SK-N-MC (cell line): ENCODE results near the gene ANKRD66.
A peak's percentile ranks its signal among the peaks of the same experiment; 100 is the strongest.
"Not testable (repeated sequence)": the region's sequence is repeated elsewhere in the genome, so short reads cannot be mapped to it uniquely, and the experiment has no call there.

Experiments used
- DNase-seq: peaks from one replicate; pipeline ENCODE4 v3.0.0-alpha.2; 2011; ENCODE audit warnings: low read depth, low spot score
- H3K27ac ChIP-seq: fragments of 200-600 bp; sonication (generic); 2 replicates; pipeline ENCODE4 v1.5.1; 2016; ENCODE audit warnings: mixed run types
- H3K36me3 ChIP-seq: fragments of 200-600 bp; sonication (generic); 2 replicates; pipeline ENCODE4 v1.6.1; 2017; ENCODE audit warnings: antibody characterized with exemption, low read length, mixed read lengths; ENCODE audit not compliant: insufficient read depth
- H3K4me3 ChIP-seq: fragments of 200-600 bp; sonication (generic); 2 replicates; pipeline ENCODE4 v1.5.1; 2016
- H3K9ac ChIP-seq: fragments of 200-600 bp; sonication (generic); 2 replicates; pipeline ENCODE4 v1.8.0; 2017; ENCODE audit warnings: mixed run types, mixed read lengths; ENCODE audit not compliant: insufficient read length
- H3K9me3 ChIP-seq: fragments of 200-600 bp; sonication (generic); 2 replicates; pipeline ENCODE4 v1.6.1; 2017; ENCODE audit warnings: low read depth, mild to moderate bottlenecking, antibody characterized with exemption, low read length, moderate library complexity, mixed read lengths
- EZH2 ChIP-seq: fragments of 200-600 bp; sonication (generic); IDR thresholded peaks from one replicate; pipeline ENCODE4 v1.6.1; 2017; ENCODE audit warnings: antibody characterized with exemption
- FOXP2 ChIP-seq: optimal IDR thresholded peaks from 2 replicates; pipeline ENCODE3; 2011; ENCODE audit warnings: mild to moderate bottlenecking, moderate library complexity; ENCODE audit not compliant: insufficient read depth; ENCODE audit errors: extremely low read length, control extremely low read depth
- POLR2AphosphoS5 ChIP-seq: IDR thresholded peaks from 2 replicates; pipeline ENCODE4 v1.6.1; 2012; ENCODE audit warnings: mild to moderate bottlenecking, low read depth, low read length, borderline replicate concordance

The ANKRD66 gene

DNA sequence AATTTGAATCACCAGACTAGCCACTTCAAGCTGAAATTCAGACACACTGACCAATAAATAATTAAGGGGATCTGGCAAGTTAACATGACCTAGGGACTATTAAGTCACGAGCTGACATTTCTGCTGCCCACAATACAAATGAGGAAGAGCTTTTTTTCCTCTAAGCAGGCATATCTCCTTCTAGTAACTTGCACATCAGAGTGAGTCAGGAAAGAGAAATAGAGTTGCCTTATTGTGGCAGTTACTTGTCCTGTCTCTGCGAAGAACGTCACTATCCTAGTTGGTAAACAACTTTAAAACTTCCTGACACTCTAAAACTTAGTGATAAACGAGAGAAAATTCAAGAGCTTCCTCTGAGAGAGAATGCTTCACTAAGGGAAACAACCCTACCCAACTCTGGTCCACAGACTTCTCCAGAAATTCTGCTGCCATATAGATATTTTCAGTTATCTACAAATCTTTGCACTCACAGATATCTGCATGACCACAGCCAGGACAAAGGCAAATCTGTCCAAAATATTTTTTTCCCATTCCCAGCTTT, 15.7 kb upstream of the ANKRD66 start:
- Histone ChIP-seq H3K9me3 (no peaks in the 10 kb centered on the region), H3K27ac (no peak overlapping the region), H3K36me3 (no peaks in the 10 kb centered on the region), H3K4me3 (no peak overlapping the region), H3K9ac (no peak overlapping the region)
- no peak for DNase-seq
- TF ChIP-seq EZH2 (no peak), FOXP2 (no peak), POLR2AphosphoS5 (no peak)

DNA sequence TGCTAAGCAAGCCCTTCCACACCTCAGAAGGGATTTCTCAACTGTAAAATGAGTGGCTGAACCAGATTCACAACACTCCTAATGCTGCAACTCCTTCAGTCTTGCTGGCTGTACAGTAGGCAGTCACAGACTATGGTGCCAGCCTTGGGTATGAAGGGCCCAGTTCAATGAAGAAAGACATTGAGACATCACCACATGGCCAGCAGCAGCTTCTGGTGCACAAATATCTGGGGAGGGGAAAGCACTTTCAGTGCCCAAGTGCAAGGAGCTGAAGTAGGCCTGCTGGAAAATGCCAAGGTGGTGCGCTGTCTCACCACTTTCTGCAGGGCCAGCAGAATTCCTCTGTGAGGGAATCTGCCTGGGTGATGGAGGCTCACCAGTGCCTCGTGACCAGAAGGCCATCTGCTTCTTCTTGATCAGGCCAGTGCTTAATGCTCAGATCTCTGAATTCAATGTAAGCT, 13.4 kb upstream of the ANKRD66 start:
- H3K27ac ChIP-seq = no peak overlapping the region
- TF ChIP-seq EZH2 (no peak), FOXP2 (no peak), POLR2AphosphoS5 (no peak)
- no peak overlapping the region for H3K9ac ChIP-seq
- DNase-seq = no peak
- H3K9me3 ChIP-seq = no peaks in the 10 kb centered on the region
- H3K4me3 ChIP-seq = no peak overlapping the region
- no peaks in the 10 kb centered on the region for H3K36me3 ChIP-seq

DNA sequence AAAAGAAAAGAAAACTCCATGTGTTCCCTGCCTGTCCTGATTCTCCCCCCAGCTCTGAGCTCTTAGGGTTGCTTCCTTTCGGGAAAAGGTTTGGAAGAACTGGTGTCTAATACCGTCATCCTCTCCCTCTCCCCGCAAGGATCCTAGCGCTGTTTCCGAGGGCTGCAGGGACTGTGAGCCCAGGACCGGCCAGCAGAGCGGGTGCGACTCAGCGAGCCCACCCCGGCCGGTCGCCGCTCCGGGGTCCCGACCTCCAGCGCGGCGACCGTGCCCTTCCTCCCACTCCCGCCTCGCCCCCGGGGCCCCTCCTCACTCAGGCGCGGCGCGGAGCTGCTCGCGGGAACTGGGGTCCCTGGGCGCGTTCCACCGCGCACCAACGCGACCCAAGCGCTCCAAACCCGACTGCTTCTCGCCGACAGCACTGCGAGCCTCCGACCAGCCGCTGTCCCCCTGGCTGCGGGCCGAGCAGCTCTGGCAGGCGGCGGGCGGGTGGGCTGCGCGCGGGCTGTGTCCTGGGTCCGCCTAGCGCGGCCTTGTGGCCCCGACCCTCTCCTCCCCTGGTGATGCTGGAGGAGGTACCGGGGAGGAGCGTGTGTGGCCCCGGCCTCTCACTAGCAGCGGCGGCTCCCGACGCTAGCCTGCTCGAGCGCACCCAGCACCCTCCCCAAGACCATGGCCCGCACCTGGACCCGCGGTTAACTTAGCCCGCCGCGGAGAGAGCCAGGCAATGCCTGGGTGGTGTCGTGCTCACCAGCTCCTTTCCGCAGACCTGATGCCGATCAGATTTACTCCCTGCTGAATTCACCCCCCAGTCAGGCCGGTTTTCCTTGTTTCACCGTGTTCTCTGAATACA, 11.6 kb upstream of the ANKRD66 start, which contains the start of gene PLA2G7:
Gene PLA2G7, minus strand, starts transcription at position 509 of the 853 bp plus-strand sequence. CDS start 12,484 bp downstream, outside the sequence.
- Histone ChIP-seq H3K36me3 (no peaks in the 10 kb centered on the region), H3K9ac (no peak within 1 kb of the TSS), H3K4me3 (no peak within 1 kb of the TSS), H3K9me3 (no peaks in the 10 kb centered on the region), H3K27ac (no peak within 1 kb of the TSS)
- no peak for TF ChIP-seq POLR2AphosphoS5
- peak; percentile 94 for TF ChIP-seq EZH2
- TF ChIP-seq FOXP2 = no peak
- DNase-seq = no peak

DNA sequence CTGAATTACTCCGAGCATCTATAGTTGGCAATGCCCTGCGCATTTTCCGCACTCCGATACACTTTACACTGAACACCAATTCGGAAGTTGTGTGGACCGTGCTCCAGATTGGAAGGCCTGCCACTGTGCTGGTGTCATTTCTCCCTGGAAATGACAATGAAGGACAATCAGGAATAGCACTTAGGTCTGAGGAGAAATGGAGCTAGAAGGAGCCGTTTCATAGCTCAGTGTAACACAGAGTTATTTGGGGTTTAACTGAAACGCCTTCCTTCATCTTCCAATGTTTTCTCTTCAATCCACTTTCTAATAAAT, 11.1 kb upstream of the ANKRD66 start:
- Histone ChIP-seq H3K27ac (no peak overlapping the region), H3K4me3 (no peak overlapping the region), H3K9ac (no peak overlapping the region), H3K36me3 (no peaks in the 10 kb centered on the region), H3K9me3 (no peaks in the 10 kb centered on the region)
- DNase-seq = no peak
- peak; percentile 74 for TF ChIP-seq EZH2
- TF ChIP-seq FOXP2 = no peak

DNA sequence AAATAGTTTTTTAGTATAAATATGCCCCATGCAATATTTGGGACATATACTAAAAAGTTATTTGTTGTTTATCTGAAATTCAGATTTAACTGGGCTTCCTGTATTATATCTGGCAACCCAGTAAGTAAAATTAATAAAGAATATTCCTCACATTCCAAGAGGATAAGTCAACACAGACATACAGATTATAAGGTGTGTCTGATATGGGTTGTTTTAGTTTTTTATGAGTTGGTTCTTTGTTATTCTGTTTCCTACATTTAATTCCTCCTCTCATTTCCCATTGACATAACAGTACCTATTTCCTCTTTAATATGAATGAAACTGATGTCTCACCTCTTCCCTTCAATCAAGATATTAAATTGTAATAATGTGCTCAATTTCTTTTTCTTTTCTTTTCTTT, 9.8 kb upstream of the ANKRD66 start:
- no peak for DNase-seq
- Histone ChIP-seq H3K27ac (no peak overlapping the region), H3K36me3 (no peaks in the 10 kb centered on the region), H3K9ac (no peak overlapping the region), H3K4me3 (no peak overlapping the region), H3K9me3 (no peaks in the 10 kb centered on the region)
- TF ChIP-seq EZH2 (no peak), POLR2AphosphoS5 (no peak), FOXP2 (no peak)

DNA sequence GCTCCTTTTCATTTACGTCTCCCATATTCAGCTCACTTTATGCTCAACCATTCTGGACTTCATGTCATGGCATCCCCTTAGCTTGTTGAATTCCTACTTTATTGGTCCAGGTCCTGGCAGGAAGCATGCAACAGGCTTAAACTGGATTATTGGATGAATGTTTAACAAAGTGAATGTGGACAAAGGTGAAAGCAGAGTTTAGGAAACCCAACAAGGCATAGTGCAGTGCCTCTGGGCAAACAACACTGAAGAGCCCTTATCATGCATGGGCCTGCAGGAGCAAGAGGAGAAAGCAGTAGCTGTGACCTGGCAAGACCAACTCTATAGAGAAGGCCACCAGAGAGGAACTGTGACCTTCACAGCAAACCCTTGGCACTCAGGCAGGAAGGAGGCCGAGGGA, 5.3 kb upstream of the ANKRD66 start:
- no peaks in the 10 kb centered on the region for H3K36me3 ChIP-seq

DNA sequence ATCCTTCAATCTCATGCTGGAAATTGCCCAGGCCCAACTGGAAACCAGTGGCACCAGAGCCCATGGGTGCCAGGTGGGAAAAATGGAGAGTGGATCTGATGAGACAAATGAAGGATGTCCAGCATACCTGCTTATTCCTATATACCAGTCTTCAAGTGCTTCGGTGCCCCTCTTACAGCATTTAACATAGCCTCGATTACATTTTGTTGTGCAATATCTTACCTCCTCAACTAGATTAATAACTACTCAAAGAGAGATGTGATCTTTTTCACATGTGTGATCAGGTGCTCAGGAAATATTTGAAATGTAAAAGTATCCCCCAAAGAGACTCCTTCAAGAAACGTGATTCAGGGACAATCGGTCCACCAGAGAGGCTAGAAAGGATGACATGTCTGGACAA, 4.8 kb upstream of the ANKRD66 start:
- no peak overlapping the region for H3K9ac ChIP-seq
- H3K36me3 ChIP-seq = no peaks in the 10 kb centered on the region
- H3K27ac ChIP-seq = no peak overlapping the region
- TF ChIP-seq FOXP2 = no peak
- no peak for TF ChIP-seq POLR2AphosphoS5
- TF ChIP-seq EZH2 = no peak
- no peaks in the 10 kb centered on the region for H3K9me3 ChIP-seq
- H3K4me3 ChIP-seq = no peak overlapping the region
- DNase-seq = no peak

More for the DNA sequence above, 5.3 kb upstream of the ANKRD66 start:
- Histone ChIP-seq H3K27ac (no peak overlapping the region), H3K9me3 (no peaks in the 10 kb centered on the region), H3K4me3 (no peak overlapping the region), H3K9ac (no peak overlapping the region)
- no peak for DNase-seq
- TF ChIP-seq EZH2 (no peak), POLR2AphosphoS5 (no peak), FOXP2 (no peak)

DNA sequence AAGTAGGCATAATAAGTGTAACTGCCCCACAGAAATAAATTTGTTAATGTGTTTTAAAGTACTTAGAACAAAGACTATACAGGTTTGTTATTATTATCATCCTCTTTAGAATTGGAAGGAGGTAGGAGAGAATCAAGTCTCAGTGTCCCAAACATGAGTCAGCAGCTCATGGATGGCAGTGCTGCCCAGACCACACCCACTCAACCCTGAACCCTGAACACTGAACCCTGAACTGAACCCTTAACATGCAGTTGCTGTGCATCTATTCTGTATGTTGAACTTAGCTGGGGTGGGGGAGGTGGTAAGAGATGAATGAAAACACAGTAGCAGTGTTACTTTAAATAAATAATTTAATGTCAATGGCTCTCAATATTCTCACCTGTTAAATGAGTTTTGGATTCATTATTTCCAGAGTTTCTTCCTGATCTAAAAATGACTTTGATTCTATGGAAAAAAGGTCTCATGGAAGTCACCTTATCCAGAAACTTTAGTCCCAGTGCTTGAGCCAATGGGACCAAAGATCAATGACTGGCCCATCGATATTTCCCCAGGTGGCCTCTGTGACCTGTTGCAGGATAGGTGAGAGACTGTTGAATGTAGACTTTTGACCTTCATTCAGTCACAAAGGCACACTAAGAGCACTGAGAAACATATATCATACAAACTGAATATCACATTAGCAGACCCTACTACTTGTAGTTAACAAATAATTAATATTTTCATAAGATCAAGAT, 3.1 kb upstream of the ANKRD66 start:
- H3K27ac ChIP-seq = no peak overlapping the region
- DNase-seq = no peak
- H3K36me3 ChIP-seq = no peaks in the 10 kb centered on the region
- no peaks in the 10 kb centered on the region for H3K9me3 ChIP-seq
- H3K9ac ChIP-seq = no peak overlapping the region
- H3K4me3 ChIP-seq = no peak overlapping the region
- TF ChIP-seq POLR2AphosphoS5 = no peak
- TF ChIP-seq FOXP2 = no peak
- no peak for TF ChIP-seq EZH2

DNA sequence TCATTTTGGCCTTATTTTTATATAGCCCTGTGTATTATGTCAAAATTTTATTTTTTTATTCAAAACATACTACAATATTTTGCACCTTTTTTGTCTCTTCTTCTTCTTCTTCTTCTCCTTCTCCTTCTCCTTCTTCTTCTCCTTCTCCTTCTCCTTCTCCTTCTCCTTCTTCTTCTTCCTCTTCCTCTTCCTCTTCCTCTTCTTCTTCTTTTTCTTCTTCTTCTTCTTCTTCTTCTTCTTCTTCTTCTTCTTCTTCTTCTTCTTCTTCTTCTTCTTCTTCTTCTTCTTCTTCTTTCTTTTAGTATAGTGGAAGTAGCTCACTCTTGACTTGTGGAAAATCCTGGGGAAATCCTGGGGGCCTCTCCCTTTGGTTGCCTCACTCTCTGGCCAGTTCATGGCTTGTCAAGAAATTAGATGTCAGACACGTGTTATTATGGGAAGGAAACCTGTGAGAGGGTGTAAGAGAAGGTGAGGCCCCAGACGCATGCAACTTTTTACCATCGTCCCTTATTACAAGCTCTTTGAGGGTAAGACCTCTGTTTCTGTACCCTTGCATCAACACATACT, 2.5 kb upstream of the ANKRD66 start:
- H3K9me3 ChIP-seq, H3K9ac ChIP-seq, H3K4me3 ChIP-seq, DNase-seq, H3K36me3 ChIP-seq, H3K27ac ChIP-seq: not testable (repeated sequence)
